RWPE1 (cell line): ENCODE results near the gene CACNA1B.
"Not testable (repeated sequence)": the region's sequence is repeated elsewhere in the genome, so short reads cannot be mapped to it uniquely, and the experiment has no call there.

Experiments used
- CTCF ChIA-PET: fragments of 350-600 bp; sonication (Branson Sonifier 250); formaldehyde crosslinking; extraction: SDS; loops from one replicate; lab custom pipeline; 2021; lab: Yijun Ruan, JAX
- POLR2A ChIA-PET: fragments of 400-600 bp; formaldehyde crosslinking; extraction: SDS; loops from one replicate; lab custom pipeline; 2020; ENCODE audit warnings: antibody characterized with exemption; ENCODE audit not compliant: low non-redundant PET; lab: Yijun Ruan, JAX
- DNase-seq: peaks from one replicate; pipeline ENCODE4 v3.0.0; 2012; ENCODE audit warnings: low spot score
- H3K27ac ChIP-seq: fragments of 450-650 bp; 2 replicates; pipeline ENCODE4 v1.5.1; 2017
- TF ChIP-seq, protein P1 (sequence below): fragments of 450-650 bp; conservative IDR thresholded peaks from 2 replicates; pipeline ENCODE4 v1.5.1; 2017; ENCODE audit warnings: low read depth, mild to moderate bottlenecking

CACNA1B gene

DNA sequence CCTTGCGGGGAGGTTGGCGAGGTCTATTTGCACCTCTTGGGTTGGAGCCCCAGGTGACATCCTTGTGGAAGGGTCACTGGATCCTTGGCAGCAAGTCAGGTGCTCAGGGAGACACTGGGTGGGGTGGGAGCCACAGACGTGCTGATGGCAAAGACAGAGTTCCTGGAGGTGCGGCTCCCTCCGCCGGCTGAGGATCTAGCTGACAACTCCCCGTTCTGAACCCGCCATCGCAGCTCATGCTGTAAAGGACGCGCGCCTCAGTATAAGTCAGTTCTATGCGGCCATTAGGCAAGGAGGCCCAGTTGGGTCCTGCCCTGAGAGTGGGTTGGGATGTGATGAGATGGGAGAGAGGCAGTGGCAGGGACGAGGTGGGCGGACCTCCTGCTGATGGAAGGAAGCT lies 263.4 kb downstream of the CACNA1B start:
- H3K27ac ChIP-seq, DNase-seq, POLR2A ChIA-PET, CTCF ChIA-PET: not testable (repeated sequence)

DNA sequence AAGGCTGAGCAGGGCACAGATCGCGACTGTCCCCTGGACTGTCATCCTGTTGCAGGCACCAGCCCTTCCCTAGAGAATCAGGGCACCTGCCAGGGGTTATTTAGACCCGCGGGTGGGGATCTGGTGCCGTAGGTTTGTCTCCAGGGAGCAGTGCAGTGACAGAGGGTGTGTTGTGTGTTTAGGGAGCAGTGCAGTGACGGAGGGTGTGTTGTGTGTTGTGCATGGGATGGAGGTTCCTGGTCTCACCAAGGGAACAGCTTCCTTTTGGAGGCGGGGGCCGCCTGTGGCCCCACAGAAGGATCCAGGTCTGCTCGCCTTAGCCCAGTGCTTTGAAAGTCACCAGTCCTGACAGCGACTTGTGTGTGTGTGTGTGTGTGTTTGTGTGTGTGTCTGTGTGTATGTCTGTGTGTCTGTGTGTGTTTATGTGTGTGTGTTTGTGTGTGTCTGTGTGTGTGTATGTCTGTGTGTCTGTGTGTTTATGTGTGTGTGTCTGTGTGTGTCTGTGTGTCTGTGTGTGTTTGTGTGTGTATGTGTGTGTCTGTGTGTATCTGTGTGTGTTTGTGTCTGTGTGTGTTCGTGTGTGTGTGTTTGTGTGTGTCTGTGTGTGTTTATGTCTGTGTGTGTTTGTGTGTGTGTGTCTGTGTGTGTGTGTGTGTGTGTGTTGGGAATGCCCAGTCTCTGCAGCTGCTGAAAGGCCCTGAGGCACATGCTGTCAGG lies 265.1 kb downstream of the CACNA1B start:
- DNase-seq, H3K27ac ChIP-seq, CTCF ChIA-PET, POLR2A ChIA-PET: not testable (repeated sequence)

DNA sequence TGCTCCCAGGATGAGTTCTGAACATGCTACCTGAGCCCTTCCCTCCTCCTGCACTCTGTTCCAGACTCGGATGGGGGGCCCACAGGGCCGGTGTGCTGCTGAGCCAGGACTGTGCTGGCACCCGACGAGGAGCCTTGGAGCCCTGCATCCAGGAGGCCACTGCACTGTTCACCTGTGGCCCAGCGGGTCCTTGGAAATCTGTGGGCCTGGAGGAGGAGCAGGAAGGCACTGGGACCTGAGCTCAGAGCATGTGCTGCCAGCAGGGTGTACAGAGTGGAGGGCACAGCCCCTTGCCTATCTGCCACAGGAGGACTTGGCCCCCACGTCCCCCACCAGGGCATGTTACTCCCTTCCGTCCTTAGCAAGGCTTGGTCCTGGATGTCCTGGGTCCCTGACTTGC lies 265.9 kb downstream of the CACNA1B start:
- H3K27ac ChIP-seq, POLR2A ChIA-PET, CTCF ChIA-PET, DNase-seq: not testable (repeated sequence)

DNA sequence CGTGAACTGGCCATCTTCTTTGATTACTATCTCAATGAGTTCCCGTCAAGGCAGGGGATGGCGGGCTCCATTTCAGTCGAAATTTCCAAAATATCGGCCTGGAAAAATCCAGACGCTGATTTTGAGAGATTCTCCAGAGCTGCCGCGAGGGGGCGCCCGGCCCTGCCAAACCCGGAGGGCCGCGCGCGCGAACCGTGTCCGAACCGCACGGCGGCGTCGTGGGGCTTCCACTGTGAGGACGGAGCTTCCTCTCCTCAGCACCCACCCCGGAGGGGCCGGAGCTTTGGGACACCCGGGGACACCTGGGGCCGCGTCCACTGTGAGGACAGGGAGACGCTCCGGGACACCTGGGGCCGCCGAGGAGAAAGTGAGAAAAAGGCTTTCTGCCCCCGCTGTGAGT lies 270.0 kb downstream of the CACNA1B start:
- CTCF ChIA-PET, H3K27ac ChIP-seq, DNase-seq, POLR2A ChIA-PET: not testable (repeated sequence)
- TF ChIP-seq, protein P1, sequence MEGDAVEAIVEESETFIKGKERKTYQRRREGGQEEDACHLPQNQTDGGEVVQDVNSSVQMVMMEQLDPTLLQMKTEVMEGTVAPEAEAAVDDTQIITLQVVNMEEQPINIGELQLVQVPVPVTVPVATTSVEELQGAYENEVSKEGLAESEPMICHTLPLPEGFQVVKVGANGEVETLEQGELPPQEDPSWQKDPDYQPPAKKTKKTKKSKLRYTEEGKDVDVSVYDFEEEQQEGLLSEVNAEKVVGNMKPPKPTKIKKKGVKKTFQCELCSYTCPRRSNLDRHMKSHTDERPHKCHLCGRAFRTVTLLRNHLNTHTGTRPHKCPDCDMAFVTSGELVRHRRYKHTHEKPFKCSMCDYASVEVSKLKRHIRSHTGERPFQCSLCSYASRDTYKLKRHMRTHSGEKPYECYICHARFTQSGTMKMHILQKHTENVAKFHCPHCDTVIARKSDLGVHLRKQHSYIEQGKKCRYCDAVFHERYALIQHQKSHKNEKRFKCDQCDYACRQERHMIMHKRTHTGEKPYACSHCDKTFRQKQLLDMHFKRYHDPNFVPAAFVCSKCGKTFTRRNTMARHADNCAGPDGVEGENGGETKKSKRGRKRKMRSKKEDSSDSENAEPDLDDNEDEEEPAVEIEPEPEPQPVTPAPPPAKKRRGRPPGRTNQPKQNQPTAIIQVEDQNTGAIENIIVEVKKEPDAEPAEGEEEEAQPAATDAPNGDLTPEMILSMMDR = peak; percentile 71

DNA sequence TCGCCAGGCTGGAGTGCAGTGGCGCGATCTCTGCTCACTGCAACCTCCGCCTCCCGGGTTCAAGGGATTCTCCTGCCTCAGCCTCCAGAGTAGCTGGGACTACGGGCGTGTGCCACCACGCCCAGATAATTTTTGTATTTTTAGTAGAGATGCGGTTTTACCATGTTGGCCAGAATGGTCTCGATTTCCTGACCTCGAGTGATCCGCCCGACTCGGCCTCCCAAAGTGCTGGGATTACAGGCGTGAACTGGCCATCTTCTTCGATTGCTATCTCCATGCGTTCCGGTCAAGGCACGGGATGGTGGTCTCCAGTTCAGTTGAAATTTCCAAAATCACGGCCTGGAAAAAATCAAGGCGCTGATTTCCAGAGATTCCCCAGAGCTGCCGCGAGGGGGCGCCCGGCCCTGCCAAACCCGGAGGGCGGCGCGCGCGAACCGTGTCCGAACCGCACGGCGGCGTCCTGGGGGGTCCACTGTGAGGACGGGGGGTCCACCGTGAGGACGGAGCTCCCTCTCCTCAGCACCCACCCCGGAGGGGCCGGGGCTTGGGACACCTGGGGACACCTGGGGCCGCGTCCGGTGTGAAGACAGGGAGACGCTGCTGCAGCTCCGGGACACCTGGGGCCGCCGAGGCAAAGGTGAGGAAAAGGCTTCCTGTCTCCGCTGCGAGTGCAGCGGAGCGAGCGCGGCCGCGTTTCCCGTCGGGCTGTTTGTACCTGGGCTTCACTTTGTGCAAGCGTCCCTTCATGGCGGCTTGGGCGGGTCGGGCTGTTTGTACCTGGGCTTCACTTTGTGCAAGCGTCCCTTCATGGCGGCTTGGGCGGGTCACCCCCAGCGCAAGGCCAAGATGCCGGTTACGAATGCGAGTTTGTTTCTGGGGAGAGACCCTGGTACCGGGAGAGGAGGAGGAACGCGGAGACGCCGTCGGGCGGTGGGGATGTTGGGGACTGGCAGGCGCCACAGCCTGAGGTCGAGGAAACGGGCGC lies 272.4 kb downstream of the CACNA1B start:
- POLR2A ChIA-PET, H3K27ac ChIP-seq: not testable (repeated sequence)
- CTCF ChIA-PET = interaction anchor here (0.6 to 0.7 kb wide), 2 partner anchors 28 to 811 kb away, joined by 3 to 7 read pairs; no protein-coding TSS in a partner anchor
- TF ChIP-seq, protein P1 = peak; percentile 88
- peak; percentile 50 for DNase-seq

DNA sequence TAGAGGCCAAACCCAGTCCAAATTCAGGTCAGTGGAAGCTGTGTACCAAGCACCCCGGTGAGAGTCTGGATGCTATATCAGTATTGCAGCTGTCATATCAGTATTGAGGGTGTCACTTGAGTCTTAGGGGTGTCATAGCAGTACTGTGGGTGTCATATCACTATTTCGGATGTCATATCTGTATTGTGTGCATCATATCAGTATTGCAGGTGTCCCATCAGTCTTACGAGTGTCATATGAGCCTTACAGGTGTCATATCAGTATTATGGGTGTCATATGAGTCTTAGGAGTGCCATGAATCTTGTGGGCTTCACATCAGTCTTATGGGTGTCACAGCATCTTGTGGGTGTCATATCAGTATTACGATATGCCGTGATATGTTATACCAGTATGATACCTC lies 278.2 kb downstream of the CACNA1B start:
- H3K27ac ChIP-seq, POLR2A ChIA-PET, DNase-seq, CTCF ChIA-PET: not testable (repeated sequence)

DNA sequence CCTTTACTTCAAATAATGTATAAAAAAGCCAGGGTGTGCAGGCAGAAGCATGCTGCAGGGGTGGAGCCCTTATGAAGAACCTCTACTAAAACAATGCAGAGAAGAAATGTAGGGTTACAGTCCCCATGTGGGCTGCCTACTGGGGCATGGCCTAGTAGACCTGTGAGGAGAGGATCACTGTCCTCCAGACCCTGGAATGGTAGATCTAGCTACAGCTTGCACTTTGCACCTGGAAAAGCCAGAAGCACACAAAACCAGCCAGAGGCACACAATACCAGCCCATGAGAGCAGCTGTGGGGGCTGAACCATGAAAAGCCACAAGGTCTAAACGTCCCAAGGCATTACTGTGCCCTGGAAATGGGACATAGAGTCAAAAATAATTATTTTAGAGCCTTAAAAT lies 289.2 kb downstream of the CACNA1B start:
- DNase-seq, CTCF ChIA-PET, POLR2A ChIA-PET, H3K27ac ChIP-seq: not testable (repeated sequence)
